DMS153 treated with DMSO at 0.1 percent for 48 hours (cell line): Measurements from ENCODE around the gene PHF2.

Experiments used
- DNase-seq: peaks from one replicate; lab custom pipeline; 2025; ENCODE audit not compliant: unreplicated experiment; lab: John Stamatoyannopoulos, UW

Gene PHF2

DNA sequence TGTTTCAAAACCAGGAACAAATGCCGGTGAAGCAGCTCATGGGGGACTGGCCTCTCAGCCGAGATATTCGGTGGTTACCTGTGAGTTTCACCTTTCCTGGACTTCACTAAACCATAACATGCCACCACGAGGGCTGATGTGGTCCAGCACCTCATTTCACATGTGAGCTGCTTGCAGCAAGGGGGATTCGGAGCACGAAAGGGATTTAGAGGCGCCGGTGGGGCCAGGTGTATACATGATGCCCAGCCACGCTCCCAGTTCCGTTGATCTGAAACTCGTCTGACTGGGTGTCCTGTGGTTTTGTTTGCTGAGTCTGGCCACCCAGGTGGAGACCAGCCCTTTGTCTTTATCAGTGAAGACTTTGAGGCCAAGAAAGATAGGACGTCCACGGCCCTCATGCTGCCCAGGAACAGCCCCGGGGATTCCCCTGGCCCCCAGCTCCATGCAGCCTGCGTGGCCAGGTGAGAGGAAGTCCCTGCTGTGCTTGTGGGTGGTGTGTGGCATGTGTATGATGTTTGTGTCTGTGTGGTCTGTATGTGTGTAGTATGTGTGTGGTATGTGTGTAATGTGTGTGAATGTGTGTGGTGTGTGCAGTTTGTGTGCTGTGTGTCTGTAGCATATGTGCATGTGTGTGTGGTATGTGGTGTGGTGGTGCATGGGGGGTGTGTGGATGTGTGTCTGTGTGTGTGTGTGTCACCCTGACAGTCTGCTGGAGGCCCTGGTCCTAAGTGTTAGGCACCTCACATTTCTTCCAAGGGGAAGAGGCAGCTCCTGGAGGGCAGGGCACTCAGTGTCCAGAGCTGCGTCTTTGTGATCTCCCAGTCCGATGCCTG is 23.4 kb downstream of the PHF2 start:
- DNase-seq: no peak

DNA sequence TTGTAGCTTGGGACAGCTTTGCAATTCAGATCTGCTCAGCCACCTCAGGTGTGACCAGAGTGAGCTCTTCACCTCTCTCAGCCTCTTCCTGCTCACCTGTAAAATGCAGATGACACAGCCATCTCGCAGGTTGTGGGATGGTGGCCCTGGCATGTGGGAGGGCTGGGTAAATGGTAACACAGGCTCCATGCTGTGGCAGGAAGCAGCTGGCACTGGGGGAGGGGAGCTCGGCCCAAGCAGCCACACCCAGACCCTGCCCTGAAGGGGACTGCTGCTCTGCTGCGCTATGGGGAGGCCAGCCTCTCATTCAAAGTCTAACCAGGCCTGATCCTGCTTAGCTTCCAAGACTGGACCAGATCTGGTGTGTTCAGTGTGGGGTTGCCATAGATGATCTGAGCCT is 24.1 kb downstream of the PHF2 start:
- DNase-seq: peak; percentile 91

DNA sequence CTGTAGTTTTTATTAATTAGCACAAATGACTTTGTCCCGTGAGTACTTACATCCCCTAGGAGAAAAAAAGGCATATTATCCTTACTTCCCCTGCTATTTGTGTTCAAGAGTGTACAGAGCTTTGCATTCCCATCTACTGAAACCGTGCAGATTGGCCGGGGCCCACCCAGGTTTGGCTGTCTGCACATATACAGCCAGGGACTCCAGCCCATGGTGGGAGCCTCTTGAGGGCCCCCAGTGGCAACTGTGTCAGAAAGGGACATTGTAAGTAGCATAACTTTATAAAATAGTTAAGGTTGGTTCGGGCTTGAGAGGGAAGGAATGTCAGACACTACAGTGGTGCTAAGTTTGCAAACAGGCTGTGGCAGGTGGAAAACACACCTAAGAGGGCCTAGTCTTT is 24.7 kb downstream of the PHF2 start:
- DNase-seq: no peak

DNA sequence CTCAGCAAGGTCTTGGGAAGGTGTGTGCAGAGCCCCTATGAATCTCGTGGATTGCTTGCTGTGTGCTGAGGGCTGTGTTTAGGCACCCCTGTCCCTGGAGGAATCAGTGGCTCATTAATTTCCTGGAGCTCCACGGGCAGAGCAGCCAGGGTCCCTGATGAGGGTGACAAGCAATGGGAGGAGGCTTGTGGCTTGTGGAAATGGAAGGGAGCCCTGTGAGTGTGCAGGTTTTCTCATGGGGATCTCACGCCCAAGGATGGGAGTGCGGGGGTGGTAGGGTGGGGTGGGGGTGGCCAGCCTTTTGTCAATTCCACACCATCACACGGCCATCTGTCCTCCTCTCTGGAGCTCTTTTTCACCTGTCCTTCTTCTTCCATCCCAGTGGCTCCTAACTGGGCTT is 25.3 kb downstream of the PHF2 start:
- DNase-seq: no peak

DNA sequence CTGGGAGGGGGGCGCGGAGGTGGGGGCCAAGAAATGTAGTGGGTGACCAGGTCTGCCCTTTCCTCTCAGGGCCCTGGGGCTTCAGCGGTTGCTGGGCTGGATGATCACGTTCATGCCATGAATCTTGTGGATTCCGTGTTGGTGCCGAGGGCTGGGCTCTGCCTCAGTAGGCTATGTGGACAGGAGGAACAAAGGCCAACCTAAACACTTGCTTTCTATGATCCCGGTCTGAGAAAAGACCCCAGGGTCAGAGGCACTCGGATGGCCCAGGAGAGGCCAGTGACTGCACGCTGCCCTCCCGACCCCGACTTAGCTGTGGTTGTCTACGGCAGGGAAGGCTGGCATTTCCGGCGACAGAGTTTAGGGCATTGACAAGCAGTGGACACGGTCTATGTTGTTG is 26.6 kb downstream of the PHF2 start:
- no peak for DNase-seq

- no peak for DNase-seq
Observed at GRCh38 chr9:93603906-93604326, 27.5 kb downstream of the PHF2 start.

- DNase-seq: no peak
Observed at GRCh38 chr9:93606187-93606586, 29.8 kb downstream of the PHF2 start.

DNA sequence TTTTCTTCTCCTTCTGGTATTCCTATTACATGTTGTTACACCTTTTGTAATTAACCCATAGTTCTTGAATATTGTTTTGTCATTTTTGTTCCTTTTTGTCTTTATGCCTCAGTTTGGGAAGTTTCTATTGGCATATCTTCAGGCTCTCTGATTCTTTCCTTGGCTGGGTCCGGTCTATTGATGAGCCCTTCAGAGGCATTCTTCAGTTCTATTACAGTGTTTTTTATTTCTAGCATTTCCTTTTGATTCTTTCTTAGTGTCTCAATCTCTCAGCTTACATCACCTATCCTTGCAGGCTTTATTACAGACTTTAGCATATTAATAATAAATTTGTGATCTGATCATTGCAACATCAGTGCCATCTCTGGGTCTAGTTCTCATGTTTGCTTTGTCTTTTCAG is 33.8 kb downstream of the PHF2 start:
- no peak for DNase-seq

DNA sequence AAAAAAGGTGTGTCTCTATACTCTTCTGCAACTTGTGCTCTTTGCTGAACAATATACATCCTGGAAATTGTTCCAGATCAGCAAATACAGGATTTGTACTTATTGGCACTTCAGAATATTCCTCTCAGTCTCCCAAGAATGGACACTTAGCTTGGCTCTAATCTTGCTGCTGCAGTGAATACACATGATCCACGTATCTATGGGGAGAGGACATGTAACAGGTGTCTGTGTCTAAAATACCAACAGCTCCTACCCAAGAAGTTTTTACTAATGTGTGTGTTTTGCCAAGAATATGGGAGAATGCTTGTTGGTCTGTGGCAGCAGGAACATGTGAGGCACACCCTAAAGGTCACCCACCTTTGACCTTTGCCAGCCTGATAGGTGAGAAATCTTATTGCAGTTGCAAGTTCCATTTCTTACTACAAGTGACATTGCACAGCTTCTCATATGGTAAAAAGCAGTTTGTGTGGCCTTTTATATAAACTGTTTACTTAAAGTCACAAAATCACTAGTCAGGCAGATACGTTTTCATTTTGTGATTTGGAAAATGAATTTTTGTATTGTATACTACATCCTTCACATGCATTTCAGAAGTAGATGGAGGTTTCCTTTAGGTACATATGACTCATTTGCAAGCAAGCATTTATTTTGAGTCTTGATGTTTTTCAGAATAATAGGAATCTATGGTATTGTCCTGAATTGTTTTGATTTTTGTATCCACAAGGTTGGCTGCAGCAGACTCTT is 35.8 kb downstream of the PHF2 start:
- no peak for DNase-seq

- DNase-seq: peak; percentile 25
Observed at GRCh38 chr9:93612796-93613154, 36.4 kb downstream of the PHF2 start.

GRCh38 chr9:93613174-93613573 is 36.8 kb downstream of the PHF2 start:
- no peak for DNase-seq

GRCh38 chr9:93613791-93614190 is 37.4 kb downstream of the PHF2 start:
- DNase-seq: no peak

DNA sequence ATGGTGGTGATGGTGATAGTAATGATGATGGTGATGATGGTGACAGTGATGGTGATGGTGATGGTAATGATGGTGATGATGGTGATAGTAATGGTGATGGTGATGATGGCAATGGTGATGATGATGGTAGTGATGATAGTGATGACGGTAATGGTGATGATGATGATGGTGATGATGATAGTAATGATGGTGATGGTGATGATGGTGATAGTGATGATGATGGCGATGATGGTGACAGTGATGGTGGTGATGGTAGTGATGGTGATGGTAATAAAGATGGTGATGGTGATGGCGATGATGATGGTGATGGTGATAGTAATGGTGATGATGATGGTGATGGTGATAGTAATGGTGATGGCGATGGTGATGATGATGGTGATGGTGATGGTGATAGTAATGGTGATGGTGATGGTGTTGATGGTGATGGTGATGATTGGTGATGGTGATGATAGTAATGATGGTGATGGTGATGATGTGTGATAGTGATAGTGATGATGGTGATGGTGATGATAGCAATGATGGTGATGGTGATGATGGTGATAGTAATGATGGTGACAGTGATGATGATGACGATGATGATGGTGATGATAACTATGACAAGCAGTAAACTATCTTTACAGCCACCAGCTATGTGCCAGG is 38.6 kb downstream of the PHF2 start:
- no peak for DNase-seq

DNA sequence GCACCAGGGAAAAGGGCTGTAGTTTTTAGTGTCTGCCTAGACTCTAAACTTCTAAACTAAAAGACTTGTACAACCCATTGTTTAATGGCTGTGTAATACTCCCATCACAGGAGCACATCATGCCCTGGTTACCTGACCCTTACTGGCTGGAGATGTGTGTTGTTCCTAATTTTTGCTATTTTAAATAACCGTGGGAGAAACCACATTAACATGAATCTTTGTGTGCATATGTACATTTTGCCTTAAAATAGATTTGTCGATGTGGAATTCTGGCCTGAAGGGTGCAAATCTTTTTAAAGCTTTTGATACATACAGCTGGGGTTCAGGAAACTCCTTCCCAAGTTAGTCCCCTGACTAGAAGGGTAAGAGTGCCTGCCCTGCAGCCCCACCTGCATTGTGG is 39.7 kb downstream of the PHF2 start:
- DNase-seq: no peak

- no peak for DNase-seq
Observed at GRCh38 chr9:93617273-93617672, 40.9 kb downstream of the PHF2 start.

GRCh38 chr9:93619272-93619775 is 42.9 kb downstream of the PHF2 start:
- no peak for DNase-seq

- DNase-seq: no peak
Observed at GRCh38 chr9:93620041-93620506, 43.7 kb downstream of the PHF2 start.

- no peak for DNase-seq
Observed at GRCh38 chr9:93620881-93621820, 44.8 kb downstream of the PHF2 start.

DNA sequence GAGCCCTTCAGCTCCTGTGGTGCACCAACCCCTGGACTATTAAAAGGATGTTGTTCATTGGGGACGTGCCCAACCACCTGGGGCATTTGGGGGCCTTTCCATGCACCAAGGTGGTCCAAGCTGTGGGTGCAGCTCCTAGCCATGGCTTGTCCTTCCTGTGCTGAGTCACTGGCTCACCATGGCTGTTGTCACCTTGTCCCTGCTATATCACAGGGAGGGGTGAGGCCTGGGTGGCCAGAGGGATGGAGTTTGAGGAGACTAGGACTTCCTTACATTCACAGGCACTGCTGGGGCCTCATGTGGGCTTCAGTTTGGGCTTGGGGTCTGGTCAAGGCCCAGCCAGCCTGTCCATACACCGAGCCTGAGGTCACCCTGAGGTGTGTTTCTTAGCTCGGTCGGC is 45.5 kb downstream of the PHF2 start:
- no peak for DNase-seq

DNA sequence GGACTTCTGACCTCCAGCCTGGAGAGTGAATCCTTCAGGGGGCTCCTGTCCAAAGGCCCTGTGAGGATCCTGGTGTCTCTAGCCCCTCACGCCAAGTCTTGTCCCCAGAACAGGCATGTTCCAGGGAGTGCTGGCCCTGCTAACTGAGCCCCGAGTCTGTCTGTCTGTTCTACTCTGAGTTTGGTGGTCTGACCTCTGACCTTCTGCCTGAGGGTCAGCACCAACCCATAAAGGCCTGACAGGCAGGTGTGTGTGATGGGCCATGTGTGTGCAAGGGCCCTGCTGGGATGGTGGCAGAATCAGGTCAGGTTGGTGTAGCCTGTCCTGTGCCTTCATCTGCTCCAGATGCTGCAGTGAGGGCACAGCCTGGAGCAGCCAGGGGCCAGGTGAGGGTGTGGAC is 46.3 kb downstream of the PHF2 start:
- no peak for DNase-seq

DNA sequence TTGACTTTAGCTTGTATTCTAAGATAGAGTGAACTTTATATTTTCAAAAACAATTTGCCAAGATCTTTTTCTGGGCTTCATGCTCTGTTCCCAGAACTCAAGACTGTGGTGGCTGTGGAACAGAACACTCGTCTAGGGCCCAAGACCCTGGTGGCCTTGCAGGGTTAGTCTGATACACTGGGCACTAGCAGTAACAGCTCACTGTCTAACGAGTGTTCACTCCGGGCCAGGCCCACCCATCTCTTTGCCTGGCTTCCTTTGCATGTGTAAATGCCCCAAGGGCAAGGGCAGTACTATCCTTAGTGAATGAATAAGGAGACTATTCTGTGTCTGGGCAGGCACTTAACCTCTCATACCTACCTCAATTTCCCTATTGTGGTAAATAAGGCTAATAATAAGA is 47.4 kb downstream of the PHF2 start:
- no peak for DNase-seq
